ENCODE results near the gene ELF5. TPM values are rescaled to one million over a fixed set of nuclear protein-coding genes. Genes with fewer than 3 reads are reported as not detected.
A peak's percentile ranks its signal among the peaks of the same experiment; 100 is the strongest.

Gene ELF5
- total RNA-seq, 6 donors from 2014 or later, result 1.2 to 29.3 (median 8.5) TPM

GRCh38 chr11:34478845-34479663 is 34.5 kb downstream of the ELF5 start:
- TF ChIP-seq POLR2A (IDR thresholded peaks at IDR 0.05), result no peak
- no peak for TF ChIP-seq EP300 (IDR thresholded peaks at IDR 0.05)
- no peak for TF ChIP-seq POLR2AphosphoS5 (IDR thresholded peaks at IDR 0.05)
- Histone ChIP-seq H3K27ac (no peak overlapping the region), H3K9me3 (no peaks in the 10 kb centered on the region), H3K36me3 (no peaks in the 10 kb centered on the region), H3K4me3 (no peak overlapping the region), H3K27me3 (no peaks in the 10 kb centered on the region), H3K4me1 (peaks cover 0 to 6% (median 0%) of the 10 kb centered on the region in 4 donors)
- WGBS, 2 donors, result 66 to 84% methylated on average over 8 of the region's 8 CpGs
- no peak for ATAC-seq (ENCODE audit: low FRiP score in 2 of 2)
- no peak for DNase-seq

- H3K27ac ChIP-seq, result no peak overlapping the region
- H3K4me1 ChIP-seq, result peaks cover 0 to 6% (median 0%) of the 10 kb centered on the region in 4 donors
- ATAC-seq (ENCODE audit: low FRiP score in 2 of 2) (no peak), DNase-seq (no peak)
- H3K4me3 ChIP-seq, result no peak overlapping the region
- H3K9me3 ChIP-seq, result no peaks in the 10 kb centered on the region
- WGBS, 2 donors, result 79 to 87% methylated on average over 4 of the region's 4 CpGs
- H3K27me3 ChIP-seq, result no peaks in the 10 kb centered on the region
- H3K36me3 ChIP-seq, result peaks cover 5 to 20% (median 11%) of the 10 kb centered on the region in 4 donors
- no peak for TF ChIP-seq CTCF (IDR thresholded peaks at IDR 0.05)
- TF ChIP-seq EP300 (IDR thresholded peaks at IDR 0.05), result no peak
- TF ChIP-seq POLR2A (IDR thresholded peaks at IDR 0.05), result no peak
- TF ChIP-seq POLR2AphosphoS5 (IDR thresholded peaks at IDR 0.05), result no peak
Observed at GRCh38 chr11:34476849-34477248, 36.7 kb downstream of the ELF5 start.

- Histone ChIP-seq H3K27me3 (no peaks in the 10 kb centered on the region), H3K27ac (peak overlapping the region in 2 of 4 donors; percentile 50 to 69), H3K9me3 (no peaks in the 10 kb centered on the region), H3K36me3 (peaks cover 15 to 32% (median 23%) of the 10 kb centered on the region in 4 donors), H3K4me3 (no peak overlapping the region), H3K4me1 (peaks cover 0 to 6% (median 0%) of the 10 kb centered on the region in 4 donors)
- 19 to 31% methylated on average over 3 of the region's 3 CpGs for WGBS, 2 donors
- TF ChIP-seq POLR2A (IDR thresholded peaks at IDR 0.05), result no peak
- no peak for TF ChIP-seq EP300 (IDR thresholded peaks at IDR 0.05)
- TF ChIP-seq POLR2AphosphoS5 (IDR thresholded peaks at IDR 0.05), result no peak
- DNase-seq, result no peak
- no peak for ATAC-seq (ENCODE audit: low FRiP score in 2 of 2)
Observed at GRCh38 chr11:34475656-34476055, 37.9 kb downstream of the ELF5 start.

- H3K36me3 ChIP-seq, result peaks cover 35 to 52% (median 42%) of the 10 kb centered on the region in 4 donors
- no peak for DNase-seq
- ATAC-seq (ENCODE audit: low FRiP score in 2 of 2), result no peak
- no peaks in the 10 kb centered on the region for H3K27me3 ChIP-seq
- no peak overlapping the region for H3K27ac ChIP-seq
- no peak overlapping the region for H3K4me3 ChIP-seq
- 83 to 89% methylated on average over 4 of the region's 4 CpGs for WGBS, 2 donors
- H3K4me1 ChIP-seq, result peaks cover 0 to 6% (median 0%) of the 10 kb centered on the region in 4 donors
- TF ChIP-seq EP300 (IDR thresholded peaks at IDR 0.05) (no peak), CTCF (IDR thresholded peaks at IDR 0.05) (no peak), POLR2AphosphoS5 (IDR thresholded peaks at IDR 0.05) (no peak), POLR2A (IDR thresholded peaks at IDR 0.05) (no peak)
- H3K9me3 ChIP-seq, result no peaks in the 10 kb centered on the region
Observed at GRCh38 chr11:34473603-34474169, 39.9 kb downstream of the ELF5 start.

- TF ChIP-seq CTCF (IDR thresholded peaks at IDR 0.05) (peak in 5 of 6 experiments; percentile 37 to 65 (median 55)), POLR2AphosphoS5 (IDR thresholded peaks at IDR 0.05) (no peak), EP300 (IDR thresholded peaks at IDR 0.05) (no peak), POLR2A (IDR thresholded peaks at IDR 0.05) (no peak)
- 71 to 74% methylated on average over 8 of the region's 8 CpGs for WGBS, 2 donors
- ATAC-seq (ENCODE audit: low FRiP score in 2 of 2) (peak in 1 of 2 donors; percentile 66), DNase-seq (peak in 1 of 2 donors; percentile 31)
- no peak overlapping the region for H3K4me3 ChIP-seq
- no peak overlapping the region for H3K27ac ChIP-seq
- peaks cover 0 to 4% (median 2%) of the 10 kb centered on the region in 4 donors for H3K9me3 ChIP-seq
- no peaks in the 10 kb centered on the region for H3K4me1 ChIP-seq
- H3K27me3 ChIP-seq, result no peaks in the 10 kb centered on the region
- peaks cover 46 to 97% (median 74%) of the 10 kb centered on the region in 4 donors for H3K36me3 ChIP-seq
Observed at GRCh38 chr11:34468209-34468841, 45.3 kb downstream of the ELF5 start.
